ENCODE results near the gene FGGY.
"Not testable (repeated sequence)": the region's sequence is repeated elsewhere in the genome, so short reads cannot be mapped to it uniquely, and the experiment has no call there.

The FGGY gene

DNA sequence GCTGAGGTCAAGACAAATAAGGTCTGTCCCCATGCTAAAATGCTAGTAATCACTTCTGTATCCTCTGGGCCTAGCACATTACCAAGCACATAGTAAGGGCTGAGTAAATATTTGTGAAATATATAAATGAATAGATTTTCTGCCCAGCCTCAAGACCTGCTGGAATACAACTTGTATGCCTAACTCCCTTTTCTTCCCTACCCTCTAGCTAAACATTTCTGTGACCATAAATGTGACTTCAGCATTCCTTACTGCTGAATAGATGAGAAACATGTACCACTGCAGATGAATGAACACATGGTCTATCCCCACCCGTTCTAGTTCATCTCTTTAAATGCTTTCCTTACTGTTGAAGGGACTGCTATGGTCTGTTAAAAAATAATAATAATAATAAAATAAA lies 308.9 kb downstream of the FGGY start:
- TF ChIP-seq, protein P1, sequence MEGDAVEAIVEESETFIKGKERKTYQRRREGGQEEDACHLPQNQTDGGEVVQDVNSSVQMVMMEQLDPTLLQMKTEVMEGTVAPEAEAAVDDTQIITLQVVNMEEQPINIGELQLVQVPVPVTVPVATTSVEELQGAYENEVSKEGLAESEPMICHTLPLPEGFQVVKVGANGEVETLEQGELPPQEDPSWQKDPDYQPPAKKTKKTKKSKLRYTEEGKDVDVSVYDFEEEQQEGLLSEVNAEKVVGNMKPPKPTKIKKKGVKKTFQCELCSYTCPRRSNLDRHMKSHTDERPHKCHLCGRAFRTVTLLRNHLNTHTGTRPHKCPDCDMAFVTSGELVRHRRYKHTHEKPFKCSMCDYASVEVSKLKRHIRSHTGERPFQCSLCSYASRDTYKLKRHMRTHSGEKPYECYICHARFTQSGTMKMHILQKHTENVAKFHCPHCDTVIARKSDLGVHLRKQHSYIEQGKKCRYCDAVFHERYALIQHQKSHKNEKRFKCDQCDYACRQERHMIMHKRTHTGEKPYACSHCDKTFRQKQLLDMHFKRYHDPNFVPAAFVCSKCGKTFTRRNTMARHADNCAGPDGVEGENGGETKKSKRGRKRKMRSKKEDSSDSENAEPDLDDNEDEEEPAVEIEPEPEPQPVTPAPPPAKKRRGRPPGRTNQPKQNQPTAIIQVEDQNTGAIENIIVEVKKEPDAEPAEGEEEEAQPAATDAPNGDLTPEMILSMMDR (IDR thresholded peaks at IDR 0.05; ENCODE audit: insufficient read depth, low read length, poor library complexity, severe bottlenecking), result no peak
- no peaks in the 10 kb centered on the region for H3K27me3 ChIP-seq (replicated peaks; ENCODE audit: control insufficient read depth, insufficient read depth, low read length)
- H3K4me3 ChIP-seq (replicated peaks; ENCODE audit: low read depth, low read length), result no peak overlapping the region
- no peak for DNase-seq (ENCODE audit: extremely low read depth, insufficient read length)
- H3K36me3 ChIP-seq (ENCODE audit: control insufficient read depth, insufficient read depth, low read length), result no peaks in the 10 kb centered on the region; the same call in 1 of the 2 replicates

DNA sequence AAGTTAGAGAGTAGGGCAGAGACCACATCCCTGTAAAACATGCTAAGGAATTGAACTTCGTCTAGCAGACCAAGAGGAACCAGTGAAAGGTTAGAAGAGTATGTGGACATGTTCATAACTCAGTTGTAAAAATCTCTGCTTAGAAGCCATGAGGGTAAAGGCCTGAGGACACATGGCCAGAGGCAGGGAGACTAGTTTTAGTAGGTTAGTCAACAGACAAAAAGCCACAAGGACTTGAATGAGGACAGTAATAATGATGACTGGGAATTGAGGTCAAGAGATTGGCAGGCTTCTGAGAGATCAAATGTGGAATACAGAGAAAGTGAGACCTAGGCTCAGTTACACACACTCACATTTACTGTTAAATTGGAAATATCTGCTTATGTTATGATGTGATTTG lies 312.4 kb downstream of the FGGY start:
- TF ChIP-seq, protein P1 (IDR thresholded peaks at IDR 0.05; ENCODE audit: insufficient read depth, low read length, poor library complexity, severe bottlenecking), result no peak
- Histone ChIP-seq H3K27me3 (replicated peaks; ENCODE audit: control insufficient read depth, insufficient read depth, low read length) (no peaks in the 10 kb centered on the region), H3K4me3 (replicated peaks; ENCODE audit: low read depth, low read length) (no peak overlapping the region), H3K36me3 (ENCODE audit: control insufficient read depth, insufficient read depth, low read length) (no peaks in the 10 kb centered on the region; the same call in 1 of the 2 replicates)
- no peak for DNase-seq (ENCODE audit: extremely low read depth, insufficient read length)

DNA sequence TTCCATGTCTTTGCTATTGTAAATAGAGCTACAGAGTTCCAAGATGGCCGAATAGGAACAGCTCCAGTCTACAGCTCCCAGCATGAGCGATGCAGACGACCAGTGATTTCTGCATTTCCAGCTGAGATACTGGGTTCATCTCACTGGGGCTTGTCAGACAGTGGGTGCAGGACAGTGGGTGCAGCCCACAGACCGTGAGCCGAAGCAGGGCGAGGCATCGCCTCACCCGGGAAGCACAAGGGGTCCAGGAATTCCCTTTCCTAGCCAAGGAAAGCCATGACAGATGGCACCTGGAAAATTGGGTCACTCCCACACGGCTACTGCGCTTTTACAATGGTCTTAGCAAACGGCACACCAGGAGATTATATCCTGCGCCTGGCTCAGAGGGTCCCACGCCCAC lies 313.6 kb downstream of the FGGY start:
- not testable (repeated sequence) for H3K4me3 ChIP-seq (replicated peaks; ENCODE audit: low read depth, low read length); H3K27me3 ChIP-seq (replicated peaks; ENCODE audit: control insufficient read depth, insufficient read depth, low read length); H3K36me3 ChIP-seq (ENCODE audit: control insufficient read depth, insufficient read depth, low read length); DNase-seq (ENCODE audit: extremely low read depth, insufficient read length)

DNA sequence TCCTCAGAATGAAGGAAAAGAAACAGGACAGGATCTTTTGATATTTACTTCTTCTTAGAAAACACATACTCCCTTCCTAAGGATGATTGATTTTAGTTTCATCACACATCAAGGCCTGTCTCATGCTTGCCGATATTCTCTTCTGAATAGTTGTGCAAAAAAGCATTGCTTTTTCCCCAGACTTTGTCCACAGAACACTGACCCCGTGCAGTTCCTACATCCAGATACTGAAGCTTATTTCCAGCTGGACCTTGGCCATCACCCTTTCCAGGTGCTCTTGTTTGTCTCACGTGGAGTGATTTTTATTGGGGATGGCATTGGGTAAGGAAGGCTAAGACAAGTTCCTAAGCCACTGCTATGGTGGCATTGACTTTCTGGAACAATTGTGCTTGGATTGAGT lies 320.5 kb downstream of the FGGY start:
- Histone ChIP-seq H3K27me3 (replicated peaks; ENCODE audit: control insufficient read depth, insufficient read depth, low read length) (no peaks in the 10 kb centered on the region), H3K36me3 (ENCODE audit: control insufficient read depth, insufficient read depth, low read length) (no peaks in the 10 kb centered on the region), H3K4me3 (replicated peaks; ENCODE audit: low read depth, low read length) (no peak overlapping the region)
- no peak for DNase-seq (ENCODE audit: extremely low read depth, insufficient read length)
- TF ChIP-seq, protein P1 (IDR thresholded peaks at IDR 0.05; ENCODE audit: insufficient read depth, low read length, poor library complexity, severe bottlenecking), result no peak

DNA sequence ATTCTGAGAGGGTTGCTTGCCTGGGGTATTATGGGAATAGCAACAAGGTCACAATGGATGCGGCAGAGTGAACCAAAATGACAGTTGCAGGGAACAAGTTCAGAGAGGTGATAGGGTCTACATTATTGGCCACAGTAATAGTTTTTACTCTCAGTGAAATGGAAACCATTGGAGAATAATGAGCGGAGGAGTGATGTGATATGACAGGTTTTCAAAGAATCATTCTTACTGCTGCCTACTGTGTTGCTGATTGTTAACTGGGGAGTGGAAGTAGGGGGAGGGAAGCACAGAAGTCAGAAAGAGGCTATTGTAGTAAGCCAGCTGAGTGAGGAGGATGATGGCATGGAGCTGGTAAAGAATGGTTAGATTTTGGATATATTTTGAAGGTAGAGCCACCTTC lies 322.7 kb downstream of the FGGY start:
- H3K36me3 ChIP-seq (ENCODE audit: control insufficient read depth, insufficient read depth, low read length), result no peaks in the 10 kb centered on the region
- TF ChIP-seq, protein P1 (IDR thresholded peaks at IDR 0.05; ENCODE audit: insufficient read depth, low read length, poor library complexity, severe bottlenecking), result no peak
- no peak overlapping the region for H3K4me3 ChIP-seq (replicated peaks; ENCODE audit: low read depth, low read length)
- H3K27me3 ChIP-seq (replicated peaks; ENCODE audit: control insufficient read depth, insufficient read depth, low read length), result no peaks in the 10 kb centered on the region
- DNase-seq (ENCODE audit: extremely low read depth, insufficient read length), result no peak

DNA sequence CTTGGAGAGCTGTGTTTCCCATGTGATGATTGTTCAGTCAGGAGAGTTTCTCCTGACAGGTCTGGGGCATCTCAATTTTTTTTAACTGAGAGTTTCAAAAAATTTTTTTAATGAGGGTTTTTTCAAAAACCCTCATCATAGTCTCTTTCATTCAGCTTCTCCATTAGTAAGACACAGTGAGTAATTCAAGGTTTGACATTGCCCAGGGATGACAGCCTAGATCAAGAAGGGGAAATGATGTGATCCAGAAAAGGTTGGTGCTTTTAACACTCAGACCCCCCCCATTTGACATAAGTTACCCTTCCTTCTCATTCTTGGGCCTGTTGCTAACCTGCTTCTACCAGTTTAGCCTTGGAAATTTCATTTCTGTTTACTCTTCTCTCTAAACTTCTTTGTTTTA lies 328.5 kb downstream of the FGGY start:
- DNase-seq (ENCODE audit: extremely low read depth, insufficient read length), result no peak
- Histone ChIP-seq H3K27me3 (replicated peaks; ENCODE audit: control insufficient read depth, insufficient read depth, low read length) (no peaks in the 10 kb centered on the region), H3K36me3 (ENCODE audit: control insufficient read depth, insufficient read depth, low read length) (no peaks in the 10 kb centered on the region), H3K4me3 (replicated peaks; ENCODE audit: low read depth, low read length) (no peak overlapping the region)
- TF ChIP-seq, protein P1 (IDR thresholded peaks at IDR 0.05; ENCODE audit: insufficient read depth, low read length, poor library complexity, severe bottlenecking), result no peak

All from GM06990 (cell line).